Measurements from ENCODE around the gene OXA1L.
"Not testable (repeated sequence)": the region's sequence is repeated elsewhere in the genome, so short reads cannot be mapped to it uniquely, and the experiment has no call there.

OXA1L gene

DNA sequence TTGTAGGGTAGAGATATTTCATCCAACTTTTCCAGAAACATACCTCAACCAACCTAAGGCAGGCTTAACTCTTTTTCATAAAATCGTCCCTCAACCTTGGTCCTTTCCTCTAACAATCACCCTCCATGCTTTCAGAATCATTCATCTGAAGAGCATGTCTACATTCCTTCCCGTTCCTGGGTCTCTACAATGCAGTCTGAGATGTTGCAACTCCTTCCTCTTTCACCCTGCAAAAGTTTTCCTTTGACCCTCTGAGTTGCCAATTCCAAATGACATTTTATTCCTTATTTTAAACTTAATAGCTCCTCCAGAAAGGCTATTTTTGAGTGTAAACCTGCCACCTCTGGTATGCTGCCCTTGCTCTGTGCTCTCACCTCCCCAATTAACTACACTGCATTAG lies 32.0 kb downstream of the OXA1L start:
- DNase-seq (ENCODE audit: low read depth) = no peak
- no peak overlapping the region for H3K4me3 ChIP-seq (ENCODE audit: low read length)

GRCh38 chr14:22800346-22800745 lies 33.9 kb downstream of the OXA1L start:
- TF ChIP-seq, protein P1, sequence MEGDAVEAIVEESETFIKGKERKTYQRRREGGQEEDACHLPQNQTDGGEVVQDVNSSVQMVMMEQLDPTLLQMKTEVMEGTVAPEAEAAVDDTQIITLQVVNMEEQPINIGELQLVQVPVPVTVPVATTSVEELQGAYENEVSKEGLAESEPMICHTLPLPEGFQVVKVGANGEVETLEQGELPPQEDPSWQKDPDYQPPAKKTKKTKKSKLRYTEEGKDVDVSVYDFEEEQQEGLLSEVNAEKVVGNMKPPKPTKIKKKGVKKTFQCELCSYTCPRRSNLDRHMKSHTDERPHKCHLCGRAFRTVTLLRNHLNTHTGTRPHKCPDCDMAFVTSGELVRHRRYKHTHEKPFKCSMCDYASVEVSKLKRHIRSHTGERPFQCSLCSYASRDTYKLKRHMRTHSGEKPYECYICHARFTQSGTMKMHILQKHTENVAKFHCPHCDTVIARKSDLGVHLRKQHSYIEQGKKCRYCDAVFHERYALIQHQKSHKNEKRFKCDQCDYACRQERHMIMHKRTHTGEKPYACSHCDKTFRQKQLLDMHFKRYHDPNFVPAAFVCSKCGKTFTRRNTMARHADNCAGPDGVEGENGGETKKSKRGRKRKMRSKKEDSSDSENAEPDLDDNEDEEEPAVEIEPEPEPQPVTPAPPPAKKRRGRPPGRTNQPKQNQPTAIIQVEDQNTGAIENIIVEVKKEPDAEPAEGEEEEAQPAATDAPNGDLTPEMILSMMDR (IDR thresholded peaks at IDR 0.05; ENCODE audit: insufficient read depth, low read depth, low read length, missing control alignments) = no peak
- no peak overlapping the region for H3K4me3 ChIP-seq (ENCODE audit: low read length)
- no peak for DNase-seq (ENCODE audit: low read depth)

More for the DNA sequence above, 32.0 kb downstream of the OXA1L start:
- TF ChIP-seq, protein P1 (IDR thresholded peaks at IDR 0.05; ENCODE audit: insufficient read depth, low read depth, low read length, missing control alignments) = no peak

GRCh38 chr14:22801716-22802115 lies 35.2 kb downstream of the OXA1L start:
- DNase-seq (ENCODE audit: low read depth) = no peak
- TF ChIP-seq, protein P1 (IDR thresholded peaks at IDR 0.05; ENCODE audit: insufficient read depth, low read depth, low read length, missing control alignments) = no peak
- no peak overlapping the region for H3K4me3 ChIP-seq (ENCODE audit: low read length)

- DNase-seq (ENCODE audit: low read depth) = no peak
- H3K4me3 ChIP-seq (ENCODE audit: low read length) = no peak overlapping the region
- TF ChIP-seq, protein P1 (IDR thresholded peaks at IDR 0.05; ENCODE audit: insufficient read depth, low read depth, low read length, missing control alignments) = no peak
Measured at GRCh38 chr14:22802860-22803686, 36.6 kb downstream of the OXA1L start.

DNA sequence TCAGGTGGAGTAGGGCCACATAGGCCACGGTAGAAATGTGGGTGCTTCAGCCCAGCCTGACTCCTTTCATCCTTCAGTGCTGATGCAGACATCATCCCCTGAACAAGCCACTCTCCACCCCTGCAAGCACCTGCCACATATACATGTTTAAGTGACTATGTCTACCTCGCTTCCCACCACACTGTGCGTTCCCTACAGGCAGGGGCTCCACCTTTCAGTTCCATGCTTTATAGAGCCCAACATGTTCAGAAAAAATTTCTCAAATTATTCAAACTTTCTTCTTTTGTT lies 37.1 kb downstream of the OXA1L start:
- TF ChIP-seq, protein P1 (IDR thresholded peaks at IDR 0.05; ENCODE audit: insufficient read depth, low read depth, low read length, missing control alignments) = no peak
- no peak for DNase-seq (ENCODE audit: low read depth)
- no peak overlapping the region for H3K4me3 ChIP-seq (ENCODE audit: low read length)

- not testable (repeated sequence) for H3K4me3 ChIP-seq (ENCODE audit: low read length); DNase-seq (ENCODE audit: low read depth)
Measured at GRCh38 chr14:22805235-22805634, 38.7 kb downstream of the OXA1L start.

DNA sequence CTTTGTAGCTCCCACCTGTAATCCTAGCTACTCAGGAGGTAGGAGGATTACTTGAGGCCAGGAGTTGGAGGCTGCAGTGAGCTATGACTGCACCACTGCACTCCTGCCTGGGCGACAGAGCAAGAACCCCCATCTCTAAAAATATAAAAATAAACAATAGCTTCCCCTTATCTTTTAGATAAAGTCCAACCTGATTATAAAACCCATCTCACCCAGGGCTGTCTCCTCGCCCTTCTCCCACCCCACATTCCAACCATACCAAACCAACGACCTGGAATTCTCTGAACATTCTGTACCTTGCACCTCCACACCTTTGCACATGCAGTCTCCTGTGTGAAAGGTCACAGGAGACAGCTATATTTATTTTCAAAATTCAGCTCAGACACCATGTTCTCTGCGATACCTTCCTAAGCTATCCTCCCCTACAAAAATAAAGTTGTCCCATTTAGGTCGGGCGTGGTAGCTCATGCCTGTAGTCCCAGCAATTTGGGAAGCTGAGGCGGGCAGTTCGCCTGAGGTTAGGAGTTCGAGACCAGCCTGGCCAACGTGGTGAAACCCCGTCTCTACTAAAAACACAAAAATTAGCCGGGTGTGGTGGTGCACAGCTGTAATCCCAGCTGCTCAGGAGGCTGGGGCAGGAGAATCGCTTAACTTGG lies 41.1 kb downstream of the OXA1L start:
- no peak for DNase-seq (ENCODE audit: low read depth)
- no peak overlapping the region for H3K4me3 ChIP-seq (ENCODE audit: low read length)

More for the DNA sequence above, 41.1 kb downstream of the OXA1L start:
- TF ChIP-seq, protein P1 (IDR thresholded peaks at IDR 0.05; ENCODE audit: insufficient read depth, low read depth, low read length, missing control alignments) = no peak

All from epithelial cell of esophagus (primary cell).